Heart left ventricle (tissue), 16 donors: ENCODE data around the gene MEI1. TPM values are rescaled to one million over a fixed set of nuclear protein-coding genes. Genes with fewer than 3 reads are reported as not detected.

Source experiments
- ATAC-seq, 4 donors: fragments of 200-7000 bp; cut with Tn5 transposase; one replicate each; pipeline ENCODE4 v1.9.1; 2020 to 2022; ENCODE audit warnings: moderate library complexity in 4 of 4, mild to moderate bottlenecking in 3 of 4, moderate number of reproducible peaks in 1 of 4
- DNase-seq, 5 donors: peaks; one replicate each; pipeline ENCODE4 v3.0.0-alpha.2; 2020
- H3K27ac ChIP-seq, 12 donors: fragments of 200-600 bp; sonication (generic) in 4 of 12; one replicate each; pipeline versions ENCODE4 v1.5.0 to v1.8.0; 2016 to 2022; ENCODE audit warnings: mild to moderate bottlenecking in 2 of 12
- H3K27me3 ChIP-seq, 9 donors: fragments of 200-600 bp; sonication (generic) in 2 of 9; one replicate each; pipeline versions ENCODE4 v1.5.1 to v1.8.0; 2016 to 2022; ENCODE audit warnings: mild to moderate bottlenecking in 3 of 9
- H3K36me3 ChIP-seq, 9 donors: fragments of 200-600 bp; sonication (generic) in 2 of 9; one replicate each; pipeline versions ENCODE4 v1.5.0 to v1.8.0; 2018 to 2022; ENCODE audit warnings: mild to moderate bottlenecking in 2 of 9
- H3K4me1 ChIP-seq, 12 donors: fragments of 200-600 bp; sonication (generic) in 4 of 12; one replicate each; pipeline versions ENCODE4 v1.5.0 to v1.8.0; 2016 to 2022; ENCODE audit warnings: mild to moderate bottlenecking in 3 of 12
- H3K4me3 ChIP-seq, 12 donors: fragments of 200-600 bp; sonication (generic) in 4 of 12; one replicate each; pipeline versions ENCODE4 v1.5.0 to v1.8.0; 2017 to 2022; ENCODE audit warnings: mild to moderate bottlenecking in 9 of 12, moderate library complexity in 4 of 12
- H3K9me3 ChIP-seq, 12 donors: fragments of 200-600 bp; sonication (generic) in 4 of 12; one replicate each; pipeline versions ENCODE4 v1.5.0 to v1.8.0; 2016 to 2022; ENCODE audit warnings: mild to moderate bottlenecking in 1 of 12
- POLR2A ChIP-seq, 2 donors: fragments of 450-650 bp; IDR thresholded peaks; one replicate each; pipeline ENCODE4 v1.6.1; 2017; ENCODE audit warnings: antibody characterized with exemption in 2 of 2, mild to moderate bottlenecking in 2 of 2, moderate library complexity in 2 of 2
- WGBS, 4 donors: extraction: QIAGEN DNeasy Blood & Tissue Kit in 2 of 4; methylation state at CpG; one replicate each; pipeline versions ENCODE4 v1.1.5 to v1.1.7; 2013 to 2018; 5-methylcytosine and 5-hydroxymethylcytosine counted together
- intact Hi-C, 10 donors: fragments of 100-400 bp; cut with DNase I; formaldehyde crosslinking; loops; one replicate each; pipeline versions ENCODE4 v1.11.1 to v1.14.2; 2022
- polyA plus RNA-seq, 2 donors: library from polyadenylated mRNA; stranded (reverse); fragments of 200-250 nt; gene quantifications; one replicate each; pipeline ENCODE4 v1.2.3, GENCODE V29; 2013
- total RNA-seq, 9 donors: library from RNA; depleted of rRNA in 2 of 9; stranded (reverse); fragments of >200 nt in 2 of 9; fragmentation: NEBNext Ultra II Directional in 3 of 9; extraction: Animal tissue kit (Norgen Biotek cat#: 25700) in 3 of 9; gene quantifications; one replicate each; pipeline versions ENCODE4 v1.1.0 to v1.2.4, GENCODE V29; 2016 to 2023
- TF ChIP-seq, protein P1 (sequence below), 12 donors: fragments of 200-600 bp; sonication (generic) in 4 of 12; IDR thresholded peaks; one replicate each; pipeline versions ENCODE4 v1.5.0 to v1.8.0; 2018 to 2022; ENCODE audit warnings: antibody characterized with exemption in 12 of 12, mild to moderate bottlenecking in 5 of 12
- donor health status: ischemic (EF 13 %, LVEDD 7.1; RV severe dilation, severe dysfunction).
- donor health status: healthy with polysubstance abuse.
- donor health status: DM: no; HTN: yes; CAD: no.
- donor health status: DM: no; HTN: no; CAD: no.
- donor health status: ischemic (EF 25% LVEDD 6.9; RV normal size, moderate dysfunction).
- donor health status: ischemic (EF 25% LVEDD 5.7; RV mildly dilated, moderate dysfunction).
- donor health status: healthy.
- donor health status: DM: yes; HTN: yes; CAD: no.
- donor health status: ischemic (EF 35%, LVEDD 5.7; RV mildly dilated, moderate dysfunction).
- donor health status: nonischemic (EF 11% LVEDD 7.7; RV severe dilation, severe dysfunction).
- donor health status: DM: yes; HTN: yes; CAD: no.
- donor health status: PGD.
- donor health status: ischemic (EF 29% LVEDD 5.4; RV normal size, mild dysfunction).
- donor health status: nonischemic (EF 23%, LVEDD 6.1; RV moderate dilation, normal function).

The MEI1 gene
- total and polyA plus RNA-seq, 11 donors, result 0.23 to 2.3 (median 0.54) TPM; not detected in 4

DNA sequence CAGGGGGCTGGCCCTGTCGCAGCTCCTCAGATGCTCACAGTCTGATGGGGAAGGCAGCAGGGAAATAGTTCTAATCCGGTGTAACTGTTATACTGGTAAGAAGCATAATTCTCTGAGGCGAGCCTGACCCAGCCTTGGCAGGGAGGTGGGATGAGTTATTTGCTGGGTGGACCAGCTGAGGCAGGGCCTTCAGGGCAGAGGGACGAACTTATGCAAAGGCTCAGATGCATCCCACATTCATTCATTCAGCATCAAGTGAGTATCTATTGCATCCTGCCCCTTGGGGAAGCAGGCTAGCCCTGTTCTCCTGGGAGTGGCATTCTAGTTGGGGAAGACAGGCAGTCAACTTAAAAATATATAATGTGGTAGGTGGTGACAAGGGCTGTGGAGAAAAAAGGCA, 120.0 kb downstream of the MEI1 start:
- no peak for TF ChIP-seq POLR2A (IDR thresholded peaks at IDR 0.05)
- TF ChIP-seq, protein P1, sequence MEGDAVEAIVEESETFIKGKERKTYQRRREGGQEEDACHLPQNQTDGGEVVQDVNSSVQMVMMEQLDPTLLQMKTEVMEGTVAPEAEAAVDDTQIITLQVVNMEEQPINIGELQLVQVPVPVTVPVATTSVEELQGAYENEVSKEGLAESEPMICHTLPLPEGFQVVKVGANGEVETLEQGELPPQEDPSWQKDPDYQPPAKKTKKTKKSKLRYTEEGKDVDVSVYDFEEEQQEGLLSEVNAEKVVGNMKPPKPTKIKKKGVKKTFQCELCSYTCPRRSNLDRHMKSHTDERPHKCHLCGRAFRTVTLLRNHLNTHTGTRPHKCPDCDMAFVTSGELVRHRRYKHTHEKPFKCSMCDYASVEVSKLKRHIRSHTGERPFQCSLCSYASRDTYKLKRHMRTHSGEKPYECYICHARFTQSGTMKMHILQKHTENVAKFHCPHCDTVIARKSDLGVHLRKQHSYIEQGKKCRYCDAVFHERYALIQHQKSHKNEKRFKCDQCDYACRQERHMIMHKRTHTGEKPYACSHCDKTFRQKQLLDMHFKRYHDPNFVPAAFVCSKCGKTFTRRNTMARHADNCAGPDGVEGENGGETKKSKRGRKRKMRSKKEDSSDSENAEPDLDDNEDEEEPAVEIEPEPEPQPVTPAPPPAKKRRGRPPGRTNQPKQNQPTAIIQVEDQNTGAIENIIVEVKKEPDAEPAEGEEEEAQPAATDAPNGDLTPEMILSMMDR (IDR thresholded peaks at IDR 0.05), result no peak
- no peaks in the 10 kb centered on the region for H3K9me3 ChIP-seq
- no peak for ATAC-seq
- H3K4me1 ChIP-seq, result no peaks in the 10 kb centered on the region
- DNase-seq, result no peak
- H3K36me3 ChIP-seq, result peaks cover 0 to 18% (median 7%) of the 10 kb centered on the region in 9 donors
- H3K27ac ChIP-seq, result no peak overlapping the region
- no peak overlapping the region for H3K4me3 ChIP-seq
- WGBS, 4 donors, result 81 to 97% (median 92%) methylated on average over 4 of the region's 4 CpGs
- intact Hi-C loops, result no loop called here
- no peaks in the 10 kb centered on the region for H3K27me3 ChIP-seq

GRCh38 chr22:41820447-41820846, 121.1 kb downstream of the MEI1 start:
- H3K27me3 ChIP-seq, result no peaks in the 10 kb centered on the region
- H3K4me1 ChIP-seq, result peaks cover 0 to 9% (median 4%) of the 10 kb centered on the region in 12 donors
- intact Hi-C loops, result loop anchor here in 3 of 10 donors (5.0 to 10.0 kb wide), 3 partner anchors 122 to 126 kb away; partner anchors contain the start of gene MEI1 (in 3 of the 3)
- TF ChIP-seq, protein P1 (IDR thresholded peaks at IDR 0.05), result no peak
- no peaks in the 10 kb centered on the region for H3K9me3 ChIP-seq
- no peak for ATAC-seq
- no peak for DNase-seq
- peaks cover 0 to 16% (median 4%) of the 10 kb centered on the region in 9 donors for H3K36me3 ChIP-seq
- WGBS, 4 donors, result 87 to 93% (median 92%) methylated on average over 5 of the region's 5 CpGs
- H3K27ac ChIP-seq, result no peak overlapping the region
- no peak overlapping the region for H3K4me3 ChIP-seq

DNA sequence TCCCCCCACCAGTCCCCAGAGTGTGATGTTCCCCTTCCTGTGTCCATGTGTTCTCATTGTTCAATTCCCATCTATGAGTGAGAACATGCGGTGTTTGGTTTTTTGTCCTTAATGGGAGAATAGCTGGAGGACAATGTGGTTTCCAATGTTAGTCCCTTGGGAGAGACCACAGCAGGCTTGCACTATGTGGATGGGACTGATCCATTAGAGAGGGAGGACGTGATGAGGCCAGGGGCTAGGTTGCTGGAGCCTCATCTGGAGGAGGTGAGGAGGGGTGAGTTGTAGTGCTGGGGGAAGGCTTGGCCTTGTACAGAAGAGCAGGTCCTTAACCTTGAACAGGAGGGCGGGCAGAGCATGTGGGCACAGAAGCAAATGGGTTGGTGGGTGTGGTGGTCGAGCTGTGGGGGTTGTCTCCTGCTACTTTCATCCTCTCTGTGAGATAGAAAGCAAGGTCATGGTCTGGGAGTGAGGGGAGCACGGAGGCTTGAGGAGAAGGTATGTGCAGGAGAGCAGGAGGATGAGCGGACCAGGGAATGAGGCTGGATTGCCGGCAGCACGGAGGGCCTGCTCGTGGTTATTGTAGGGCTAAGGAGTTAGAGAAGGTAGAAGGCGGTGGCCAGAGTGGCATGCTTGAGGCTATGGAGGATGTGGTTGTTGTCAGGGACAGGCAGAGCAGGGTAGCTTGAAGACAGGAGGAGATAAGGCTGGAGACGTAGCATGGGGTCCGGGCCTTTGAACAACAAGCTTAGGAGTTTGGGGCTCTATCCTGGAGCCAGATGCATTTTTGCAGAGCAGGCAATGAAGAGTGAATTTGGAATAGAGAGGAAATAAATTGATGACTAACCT, 122.4 kb downstream of the MEI1 start:
- WGBS, 4 donors, result 79 to 85% (median 84%) methylated on average over 12 of the region's 12 CpGs
- peaks cover 3 to 21% (median 17%) of the 10 kb centered on the region in 12 donors for H3K4me1 ChIP-seq
- H3K4me3 ChIP-seq, result no peak overlapping the region
- no peaks in the 10 kb centered on the region for H3K27me3 ChIP-seq
- no peak for ATAC-seq
- no peaks in the 10 kb centered on the region for H3K9me3 ChIP-seq
- TF ChIP-seq, protein P1 (IDR thresholded peaks at IDR 0.05), result no peak
- TF ChIP-seq POLR2A (IDR thresholded peaks at IDR 0.05), result no peak
- H3K36me3 ChIP-seq, result peaks cover 0 to 12% (median 0%) of the 10 kb centered on the region in 9 donors
- no peak for DNase-seq
- intact Hi-C loops, result loop anchor here in 8 of 10 donors (1.0 to 10.0 kb wide), 5 partner anchors 119 to 127 kb away; partner anchors contain the start of gene MEI1 (in 3 of the 8)
- H3K27ac ChIP-seq, result no peak overlapping the region

- ATAC-seq, result peak in 2 of 4 donors; percentile 16 to 26
- no peak overlapping the region for H3K4me3 ChIP-seq
- no peaks in the 10 kb centered on the region for H3K27me3 ChIP-seq
- peaks cover 0 to 12% (median 0%) of the 10 kb centered on the region in 9 donors for H3K36me3 ChIP-seq
- intact Hi-C loops, result loop anchor here in 9 of 10 donors (1.0 to 10.0 kb wide), 5 partner anchors 118 to 128 kb away; partner anchors contain the start of gene MEI1 (in 3 of the 9)
- H3K4me1 ChIP-seq, result peaks cover 3 to 29% (median 22%) of the 10 kb centered on the region in 12 donors
- TF ChIP-seq, protein P1 (IDR thresholded peaks at IDR 0.05), result peak; percentile 18 to 61 (median 48)
- TF ChIP-seq POLR2A (IDR thresholded peaks at IDR 0.05), result no peak
- no peaks in the 10 kb centered on the region for H3K9me3 ChIP-seq
- 75 to 97% (median 87%) methylated on average over 2 to 3 of the region's 3 CpGs for WGBS, 4 donors
- H3K27ac ChIP-seq, result no peak overlapping the region
- DNase-seq, result no peak
Observed at GRCh38 chr22:41822317-41823057, 123.2 kb downstream of the MEI1 start.
